Smooth muscle cell (in vitro differentiated cells): ENCODE measurements around the gene OR1F1. TPM values are rescaled to one million over a fixed set of nuclear protein-coding genes. Genes with fewer than 3 reads are reported as not detected.

Experiments
- DNase-seq: peaks from one replicate; lab custom pipeline; 2025; ENCODE audit not compliant: unreplicated experiment; lab: John Stamatoyannopoulos, UW
- H2AFZ ChIP-seq: fragments of 200-600 bp; sonication (generic); 2 replicates; pipeline ENCODE4 v1.6.0; 2016; ENCODE audit warnings: antibody characterized with exemption, low read depth, mild to moderate bottlenecking
- H3F3A ChIP-seq: fragments of 200-600 bp; sonication (generic); 2 replicates; pipeline ENCODE4 v1.6.0; 2017; ENCODE audit warnings: antibody characterized with exemption, low read depth
- H3K27ac ChIP-seq: fragments of 200-600 bp; sonication (generic); 2 replicates; pipeline ENCODE4 v1.5.1; 2016; ENCODE audit warnings: low read depth, mild to moderate bottlenecking
- H3K27me3 ChIP-seq: fragments of 200-600 bp; sonication (generic); 2 replicates; pipeline ENCODE4 v1.6.1; 2016; ENCODE audit warnings: low read depth, mild to moderate bottlenecking
- H3K36me3 ChIP-seq: fragments of 200-600 bp; sonication (generic); 2 replicates; pipeline ENCODE4 v1.5.1; 2016; ENCODE audit warnings: low read depth
- H3K4me1 ChIP-seq: fragments of 200-600 bp; sonication (generic); 2 replicates; pipeline ENCODE4 v1.5.1; 2016; ENCODE audit warnings: low read depth
- H3K4me2 ChIP-seq: fragments of 200-600 bp; sonication (generic); 2 replicates; pipeline ENCODE4 v1.6.0; 2016; ENCODE audit warnings: mild to moderate bottlenecking
- H3K4me3 ChIP-seq: fragments of 200-600 bp; sonication (generic); 2 replicates; pipeline ENCODE4 v1.5.1; 2016; ENCODE audit warnings: mild to moderate bottlenecking
- H3K79me2 ChIP-seq: fragments of 200-600 bp; sonication (generic); 2 replicates; pipeline ENCODE4 v1.6.0; 2016; ENCODE audit warnings: low read depth, mild to moderate bottlenecking
- H3K9ac ChIP-seq: fragments of 200-600 bp; sonication (generic); 2 replicates; pipeline ENCODE4 v1.6.0; 2016; ENCODE audit warnings: low read depth
- H3K9me3 ChIP-seq: fragments of 200-600 bp; sonication (generic); replicated peaks from 2 replicates; pipeline ENCODE4 v1.5.1; 2016; ENCODE audit warnings: low read depth
- H4K20me1 ChIP-seq: fragments of 200-600 bp; sonication (generic); 2 replicates; pipeline ENCODE4 v1.6.0; 2016; ENCODE audit warnings: low read depth
- WGBS: methylation state at CpG from one replicate; pipeline ENCODE4 v1.1.7; 2016; ENCODE audit warnings: low lambda C conversion rate; 5-methylcytosine and 5-hydroxymethylcytosine counted together
- polyA plus RNA-seq: library from polyadenylated mRNA; unstranded; fragments of >200 nt; fragmentation: Nextera tagmentation; extraction: Ambion mirVana; gene quantifications from 2 replicates; pipeline ENCODE4 v1.2.1, GENCODE V29; 2016
- total RNA-seq: library from RNA; depleted of rRNA; stranded (reverse); fragments of >200 nt; gene quantifications from 2 replicates; pipeline ENCODE4 v1.2.3, GENCODE V29; 2014
- TF ChIP-seq, protein P1 (sequence below): fragments of 200-600 bp; sonication (generic); IDR thresholded peaks from 2 replicates; pipeline ENCODE4 v1.5.1; 2017; ENCODE audit warnings: borderline replicate concordance, mild to moderate bottlenecking, antibody characterized with exemption; ENCODE audit not compliant: insufficient read depth, poor library complexity, severe bottlenecking

Gene OR1F1
- total and polyA plus RNA-seq, 2 experiments from 2014 or later: not detected

DNA sequence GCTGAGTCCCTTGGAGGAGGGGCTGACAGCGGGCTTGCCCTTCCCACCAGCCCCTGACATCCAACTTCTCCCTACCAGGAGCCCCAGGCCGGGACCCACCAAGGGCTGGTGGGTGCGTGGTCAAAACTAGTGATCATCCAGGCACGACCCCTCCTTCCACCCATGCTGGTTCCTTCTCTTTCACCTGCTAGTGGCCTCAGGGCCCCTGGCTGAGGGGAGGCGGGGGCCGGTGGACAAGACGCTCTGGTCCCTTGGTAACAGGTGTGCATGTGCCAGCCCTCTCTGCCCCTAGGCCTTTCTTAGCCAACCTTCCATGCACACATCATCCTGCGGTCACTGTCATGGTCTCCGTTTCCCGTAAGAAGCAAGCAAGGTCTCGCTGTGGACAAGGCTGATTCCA is 44.8 kb upstream of the OR1F1 start:
- no peaks in the 10 kb centered on the region for H3K36me3 ChIP-seq
- TF ChIP-seq, protein P1, sequence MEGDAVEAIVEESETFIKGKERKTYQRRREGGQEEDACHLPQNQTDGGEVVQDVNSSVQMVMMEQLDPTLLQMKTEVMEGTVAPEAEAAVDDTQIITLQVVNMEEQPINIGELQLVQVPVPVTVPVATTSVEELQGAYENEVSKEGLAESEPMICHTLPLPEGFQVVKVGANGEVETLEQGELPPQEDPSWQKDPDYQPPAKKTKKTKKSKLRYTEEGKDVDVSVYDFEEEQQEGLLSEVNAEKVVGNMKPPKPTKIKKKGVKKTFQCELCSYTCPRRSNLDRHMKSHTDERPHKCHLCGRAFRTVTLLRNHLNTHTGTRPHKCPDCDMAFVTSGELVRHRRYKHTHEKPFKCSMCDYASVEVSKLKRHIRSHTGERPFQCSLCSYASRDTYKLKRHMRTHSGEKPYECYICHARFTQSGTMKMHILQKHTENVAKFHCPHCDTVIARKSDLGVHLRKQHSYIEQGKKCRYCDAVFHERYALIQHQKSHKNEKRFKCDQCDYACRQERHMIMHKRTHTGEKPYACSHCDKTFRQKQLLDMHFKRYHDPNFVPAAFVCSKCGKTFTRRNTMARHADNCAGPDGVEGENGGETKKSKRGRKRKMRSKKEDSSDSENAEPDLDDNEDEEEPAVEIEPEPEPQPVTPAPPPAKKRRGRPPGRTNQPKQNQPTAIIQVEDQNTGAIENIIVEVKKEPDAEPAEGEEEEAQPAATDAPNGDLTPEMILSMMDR: no peak
- no peak overlapping the region for H2AFZ ChIP-seq
- no peaks in the 10 kb centered on the region for H3K79me2 ChIP-seq
- H3K4me2 ChIP-seq: no peak overlapping the region
- no peaks in the 10 kb centered on the region for H3K27me3 ChIP-seq
- 97% methylated on average over 11 of the region's 11 CpGs for WGBS
- H3K9me3 ChIP-seq: no peaks in the 10 kb centered on the region
- no peak overlapping the region for H3K4me3 ChIP-seq
- H3K4me1 ChIP-seq: no peaks in the 10 kb centered on the region
- no peak overlapping the region for H3K9ac ChIP-seq
- no peaks in the 10 kb centered on the region for H4K20me1 ChIP-seq
- H3K27ac ChIP-seq: no peak overlapping the region
- no peaks in the 10 kb centered on the region for H3F3A ChIP-seq
- DNase-seq: no peak

DNA sequence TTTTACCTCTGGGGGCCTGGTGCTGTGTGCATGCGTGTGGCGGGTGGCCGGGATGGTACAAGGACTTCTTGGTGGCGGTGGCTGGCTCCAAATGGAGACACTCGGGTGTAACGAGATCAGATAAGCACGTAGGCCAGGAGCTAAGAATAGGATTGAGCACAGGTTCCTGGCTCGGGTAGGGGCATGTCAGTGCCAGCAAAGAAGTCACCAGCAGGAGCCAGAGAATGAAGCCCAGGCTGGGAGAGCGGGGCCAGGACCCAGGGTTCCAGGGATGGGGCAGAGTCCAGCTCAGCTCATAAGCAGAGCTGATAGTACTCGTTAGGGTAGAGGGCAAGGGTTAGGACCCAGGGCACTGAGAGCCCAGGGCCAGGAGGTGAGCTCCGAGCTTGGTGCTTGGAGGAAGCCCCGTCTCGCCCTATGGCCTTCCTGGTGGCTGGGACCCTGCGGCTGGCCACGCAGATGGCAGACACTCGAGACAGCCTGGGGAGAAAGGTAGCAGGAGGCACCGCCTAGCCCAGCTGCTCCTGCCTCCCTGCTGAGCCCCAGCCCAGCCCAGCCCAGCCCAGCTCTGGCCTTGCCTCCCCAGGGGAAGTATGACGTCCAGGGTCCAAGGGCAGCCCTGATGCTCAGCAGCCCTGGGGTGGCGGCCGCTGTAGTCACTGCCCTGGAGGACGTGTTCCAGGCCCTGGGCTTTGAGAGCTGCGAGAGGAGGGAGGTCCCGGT is 44.2 kb upstream of the OR1F1 start:
- Histone ChIP-seq H3K9me3 (no peaks in the 10 kb centered on the region), H3K4me2 (no peak overlapping the region), H3K4me3 (no peak overlapping the region), H4K20me1 (no peaks in the 10 kb centered on the region), H3K27ac (no peak overlapping the region), H3K36me3 (no peaks in the 10 kb centered on the region), H3K9ac (no peak overlapping the region), H3K4me1 (no peaks in the 10 kb centered on the region), H2AFZ (no peak overlapping the region), H3F3A (no peaks in the 10 kb centered on the region), H3K79me2 (no peaks in the 10 kb centered on the region), H3K27me3 (no peaks in the 10 kb centered on the region)
- WGBS: 94% methylated on average over 18 of the region's 23 CpGs
- TF ChIP-seq, protein P1: no peak
- no peak for DNase-seq

GRCh38 chr16:3144321-3144983 is 43.6 kb upstream of the OR1F1 start:
- no peak for DNase-seq
- Histone ChIP-seq H3K36me3 (no peaks in the 10 kb centered on the region), H2AFZ (no peak overlapping the region), H3F3A (no peaks in the 10 kb centered on the region), H3K4me1 (no peaks in the 10 kb centered on the region), H3K9me3 (no peaks in the 10 kb centered on the region), H3K4me2 (no peak overlapping the region), H3K79me2 (no peaks in the 10 kb centered on the region), H4K20me1 (no peaks in the 10 kb centered on the region), H3K27me3 (no peaks in the 10 kb centered on the region), H3K4me3 (no peak overlapping the region), H3K9ac (no peak overlapping the region), H3K27ac (no peak overlapping the region)
- 88% methylated on average over 16 of the region's 18 CpGs for WGBS
- TF ChIP-seq, protein P1: no peak
